ENCODE results near the gene HRAS. TPM values are rescaled to one million over a fixed set of nuclear protein-coding genes. Genes with fewer than 3 reads are reported as not detected.

Gene HRAS
- polyA plus RNA-seq, 4 donors = 39.5 to 57.2 (median 41.2) TPM

DNA sequence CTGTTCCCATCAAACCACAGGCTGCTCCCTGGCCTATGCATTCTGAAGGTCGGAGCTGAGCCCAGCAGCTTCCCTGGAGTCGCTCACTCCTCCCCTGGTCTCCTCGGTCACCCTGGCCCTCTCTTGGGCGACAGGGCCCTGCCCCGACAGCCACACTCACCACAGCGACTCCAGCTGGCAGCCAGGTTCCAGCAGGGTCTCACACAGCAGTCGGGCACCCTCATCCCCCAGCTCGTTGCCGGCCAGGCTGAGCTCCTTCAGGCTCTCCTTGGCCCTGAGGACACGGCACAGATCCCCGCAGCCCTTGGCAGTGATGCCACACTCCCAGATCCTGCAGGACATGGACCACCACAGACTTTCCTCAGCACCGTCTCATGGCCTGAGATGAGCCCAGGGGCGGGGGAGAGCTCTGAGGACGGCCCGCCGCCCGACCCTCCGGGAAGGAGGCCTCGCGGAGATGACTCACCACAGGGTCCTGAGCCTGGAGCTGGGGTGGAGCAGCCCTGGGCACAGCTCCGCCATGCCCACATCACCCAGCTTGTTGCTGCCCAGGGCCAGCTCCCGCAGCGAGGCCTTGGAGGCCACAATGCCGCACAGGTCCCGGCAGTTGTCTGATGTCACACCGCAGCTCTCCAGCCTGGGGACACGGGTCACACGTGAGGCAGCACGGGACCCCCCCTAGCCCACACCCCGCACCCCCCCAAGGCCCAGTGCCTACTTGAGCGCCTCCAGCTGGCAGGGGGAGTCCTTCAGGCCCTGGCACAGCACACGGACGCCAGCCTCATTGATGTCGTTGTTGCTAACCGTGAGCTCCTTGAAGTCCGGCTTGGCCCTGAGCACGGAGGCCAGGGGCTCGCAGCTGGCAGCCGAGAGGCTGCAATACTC, 36.8 kb downstream of the HRAS start:
- DNase-seq (ENCODE audit: low read depth in 4 of 4, low spot score in 3 of 4) = no peak

DNA sequence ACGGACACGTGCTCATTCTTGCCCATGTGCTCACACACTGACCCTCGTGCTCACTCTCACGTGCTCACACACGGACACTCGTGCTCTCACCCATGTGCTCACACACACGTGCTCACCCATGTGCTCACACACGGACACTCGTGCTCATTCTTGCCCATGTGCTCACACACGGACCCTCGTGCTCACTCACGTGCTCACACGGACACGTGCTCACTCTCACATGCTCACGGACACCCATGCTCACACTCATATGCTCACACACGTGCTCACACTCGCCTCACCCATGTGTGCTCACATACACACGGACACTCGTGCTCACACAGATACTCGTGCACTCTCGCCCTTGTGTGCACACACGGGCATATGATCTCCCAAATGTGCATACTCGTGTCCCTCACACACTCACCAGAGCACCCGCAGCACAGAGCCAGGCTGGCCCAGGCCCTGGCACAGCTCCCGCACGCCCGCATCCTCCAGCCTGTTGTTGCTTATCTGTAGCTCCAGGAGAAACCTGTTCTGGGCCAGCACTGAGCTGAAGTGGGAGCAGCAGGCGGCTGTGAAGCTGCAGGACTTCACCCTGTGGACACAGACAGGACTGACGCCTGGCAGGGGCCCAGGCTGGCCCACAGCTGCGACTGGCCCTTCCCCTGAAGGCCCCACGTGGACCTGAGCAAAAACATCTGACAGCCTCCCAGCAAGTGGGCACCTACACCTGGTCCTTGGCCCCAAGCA, 37.6 kb downstream of the HRAS start:
- DNase-seq (ENCODE audit: low read depth in 4 of 4, low spot score in 3 of 4) = no peak

DNA sequence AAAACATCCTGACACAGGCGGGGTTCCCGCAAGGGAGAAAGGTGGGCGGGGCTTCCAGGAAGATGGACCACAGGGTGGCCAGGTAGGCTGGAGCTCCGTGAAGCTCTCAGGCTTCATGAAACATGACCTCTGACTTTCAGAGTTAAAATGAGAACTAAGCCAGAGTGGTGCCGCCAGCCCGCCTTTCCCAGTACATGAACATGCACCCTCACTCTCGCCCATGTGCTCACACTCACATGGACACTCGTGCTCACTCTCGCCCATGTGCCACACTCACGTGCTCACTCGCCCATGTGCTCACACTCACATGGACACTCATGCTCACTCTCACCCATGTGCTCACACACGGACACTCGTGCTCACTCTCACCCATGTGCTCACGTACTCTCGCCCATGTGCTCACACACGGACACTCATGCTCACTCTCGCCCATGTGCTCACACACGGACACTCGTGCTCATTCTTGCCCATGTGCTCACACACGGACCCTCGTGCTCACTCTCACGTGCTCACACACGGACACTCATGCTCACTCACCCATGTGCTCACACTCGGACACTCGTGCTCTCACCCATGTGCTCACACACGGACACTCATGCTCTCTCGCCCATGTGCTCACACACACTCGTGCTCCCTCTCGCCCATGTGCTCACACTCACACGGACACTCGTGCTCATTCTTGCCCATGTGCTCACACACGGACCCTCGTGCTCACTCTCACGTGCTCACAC, 38.4 kb downstream of the HRAS start:
- DNase-seq (ENCODE audit: low read depth in 4 of 4, low spot score in 3 of 4) = no peak

DNA sequence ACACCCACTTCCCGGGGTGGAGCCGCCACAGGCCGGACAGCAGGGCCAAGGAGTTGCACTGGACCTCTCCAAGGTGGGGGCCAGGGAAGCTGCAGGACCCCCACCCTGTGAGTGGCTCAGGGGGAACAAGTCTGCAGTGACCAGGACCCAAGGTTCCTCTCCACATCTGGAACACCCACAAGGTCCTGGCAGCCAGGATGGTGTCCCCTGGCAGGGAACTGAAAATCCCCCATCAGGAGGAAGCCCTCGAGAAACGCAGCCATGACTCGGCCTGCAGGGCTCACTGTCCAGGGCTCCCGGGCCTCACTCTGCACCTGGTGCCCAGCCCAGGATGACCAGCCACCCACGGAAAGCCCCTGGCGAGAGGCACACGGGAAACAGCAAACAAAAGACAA, 39.8 kb downstream of the HRAS start:
- no peak for DNase-seq (ENCODE audit: low read depth in 4 of 4, low spot score in 3 of 4)

DNA sequence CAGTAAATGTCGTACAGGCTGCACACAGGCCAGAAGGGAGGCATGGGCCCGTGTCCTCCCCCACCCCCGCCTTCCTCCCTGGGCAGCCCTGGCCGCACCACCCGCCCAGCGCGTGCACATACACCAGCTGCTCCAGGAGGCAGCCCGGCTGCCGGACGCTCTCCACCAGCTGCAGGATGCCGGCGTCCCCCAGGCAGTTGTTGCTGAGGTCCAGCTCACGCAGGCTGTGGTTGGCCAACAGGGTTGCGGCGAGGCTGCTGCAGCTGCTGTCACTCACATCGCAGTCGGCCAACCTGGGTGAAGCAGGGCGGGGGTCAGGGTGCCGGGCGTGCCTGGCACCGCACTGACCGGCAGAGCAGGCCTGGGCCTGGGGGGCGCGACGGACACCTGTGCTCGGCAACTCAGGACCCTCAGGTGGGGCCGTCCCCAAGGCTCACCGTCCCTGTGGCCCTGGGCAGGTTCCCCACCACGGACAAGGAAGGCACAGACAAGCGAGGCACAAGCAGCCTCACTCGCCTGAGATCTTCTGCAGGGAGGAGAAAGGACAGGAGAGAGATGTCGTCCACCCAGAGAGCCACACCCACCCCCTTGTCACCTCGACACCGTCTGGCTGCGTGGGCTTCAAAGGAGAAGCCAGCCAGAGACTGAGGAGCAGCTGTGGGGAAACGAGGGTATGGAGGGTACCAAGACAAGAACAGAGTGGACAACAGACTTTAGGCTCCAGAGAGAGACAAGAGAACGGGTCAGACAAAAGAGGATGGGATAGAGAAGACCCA, 40.4 kb downstream of the HRAS start:
- no peak for DNase-seq (ENCODE audit: low read depth in 4 of 4, low spot score in 3 of 4)

DNA sequence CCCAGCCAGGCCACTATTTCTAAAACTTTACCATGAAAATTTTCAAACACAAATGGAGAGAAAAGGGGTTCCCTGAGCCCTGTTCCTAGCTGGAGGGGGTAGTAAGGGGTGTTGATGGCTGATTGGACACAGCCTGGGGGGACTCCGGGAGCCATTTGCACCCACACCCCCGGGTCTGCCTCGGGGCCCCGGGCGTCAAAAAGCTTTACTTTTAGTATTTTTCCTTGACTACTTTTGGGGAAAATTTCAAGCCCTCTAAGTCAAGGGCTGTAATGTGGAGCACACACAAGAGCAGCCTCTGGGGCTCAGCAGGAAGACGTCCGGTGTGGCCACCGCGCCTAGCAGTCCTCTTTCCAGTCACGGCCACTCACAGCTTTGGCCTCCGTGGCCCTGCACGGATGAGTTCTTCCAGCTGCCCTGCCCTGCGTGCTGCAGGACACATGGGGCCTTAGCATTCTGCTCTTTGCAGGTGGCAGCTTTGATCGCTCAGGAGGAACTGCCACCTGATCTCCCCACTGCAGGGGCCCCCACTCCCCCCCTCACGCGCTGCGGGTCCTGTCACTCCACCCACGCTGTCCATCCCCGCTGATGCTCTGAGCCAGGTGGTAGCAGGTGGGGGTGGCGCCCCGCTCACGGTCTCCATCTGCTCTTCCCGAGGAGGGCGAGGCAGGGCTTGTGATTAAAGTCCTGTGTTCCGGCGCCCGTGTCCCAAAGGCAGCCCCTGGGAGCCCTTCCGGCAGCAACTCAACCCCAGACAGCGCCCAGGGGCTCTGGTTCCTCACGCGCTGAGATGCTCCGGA, 42.7 kb downstream of the HRAS start:
- DNase-seq (ENCODE audit: low read depth in 4 of 4, low spot score in 3 of 4) = no peak

DNA sequence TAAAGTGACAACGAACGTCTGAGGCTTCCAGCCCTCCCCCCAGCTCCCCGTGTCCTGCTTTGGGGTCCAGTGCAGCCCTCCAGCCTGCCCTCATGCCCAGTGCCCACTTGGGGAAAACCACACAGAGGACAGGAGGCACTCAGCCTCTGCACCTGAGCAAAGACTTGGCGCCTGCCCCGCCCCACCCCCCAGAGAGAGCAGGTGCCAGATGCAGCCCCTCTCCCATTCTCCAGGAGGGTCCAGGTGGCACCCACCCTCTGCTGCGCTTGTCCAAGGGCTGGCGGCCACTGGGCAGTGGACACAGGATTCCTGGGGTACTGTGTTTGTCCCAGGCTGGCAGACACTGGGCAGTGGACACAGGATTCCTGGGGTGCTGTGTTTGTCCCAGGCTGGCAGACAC, 44.0 kb downstream of the HRAS start:
- DNase-seq (ENCODE audit: low read depth in 4 of 4, low spot score in 3 of 4) = no peak

DNA sequence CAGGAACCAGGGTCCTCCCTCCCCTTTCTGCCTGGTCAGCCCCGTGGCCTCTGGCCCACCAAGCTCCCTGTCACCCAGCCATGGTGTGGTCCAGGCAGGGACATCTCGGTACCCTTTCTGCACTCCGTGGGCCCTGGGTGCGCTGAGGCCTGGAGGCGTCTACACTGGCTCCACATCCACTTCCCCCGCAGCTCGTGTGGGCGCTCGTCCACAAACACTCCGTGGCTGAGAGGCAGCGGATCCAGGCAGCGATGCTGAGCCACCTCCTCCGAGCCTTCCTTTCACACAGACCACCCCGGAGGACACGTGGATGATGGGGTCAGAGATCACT, 44.5 kb downstream of the HRAS start:
- no peak for DNase-seq (ENCODE audit: low read depth in 4 of 4, low spot score in 3 of 4)

DNA sequence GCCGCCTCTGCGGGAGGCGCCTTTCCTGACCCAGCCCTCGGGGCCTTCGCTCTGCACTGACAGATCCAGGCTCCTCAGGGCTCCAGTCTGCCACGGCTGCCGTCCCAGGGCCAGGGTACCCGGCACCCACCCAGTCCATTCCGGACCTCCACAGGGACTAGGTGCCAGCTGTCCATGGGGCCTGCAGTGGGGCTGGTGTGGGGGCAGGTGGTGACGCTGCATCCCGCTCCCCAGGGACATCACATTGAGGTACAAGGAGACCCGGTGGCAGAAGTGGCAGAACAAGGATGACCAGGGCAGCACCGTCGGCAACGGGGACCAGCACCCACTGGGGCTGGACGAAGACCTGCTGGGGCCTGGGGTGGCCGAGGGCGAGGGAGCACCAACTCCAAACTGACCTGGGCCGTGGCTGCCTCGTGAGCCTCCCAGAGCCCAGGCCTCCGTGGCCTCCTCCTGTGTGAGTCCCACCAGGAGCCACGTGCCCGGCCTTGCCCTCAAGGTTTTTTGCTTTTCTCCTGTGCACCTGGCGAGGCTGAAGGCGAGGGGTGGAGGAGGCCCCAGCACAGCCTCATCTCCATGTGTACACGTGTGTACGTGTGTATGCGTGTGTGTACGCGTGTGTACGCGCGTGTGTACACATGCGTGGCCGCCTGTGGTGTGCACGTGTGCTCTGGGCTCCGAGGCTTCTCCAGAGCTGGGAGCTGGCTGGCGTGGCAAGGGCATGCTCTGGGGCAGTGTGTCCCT, 45.0 kb downstream of the HRAS start:
- DNase-seq (ENCODE audit: low read depth in 4 of 4, low spot score in 3 of 4) = no peak

DNA sequence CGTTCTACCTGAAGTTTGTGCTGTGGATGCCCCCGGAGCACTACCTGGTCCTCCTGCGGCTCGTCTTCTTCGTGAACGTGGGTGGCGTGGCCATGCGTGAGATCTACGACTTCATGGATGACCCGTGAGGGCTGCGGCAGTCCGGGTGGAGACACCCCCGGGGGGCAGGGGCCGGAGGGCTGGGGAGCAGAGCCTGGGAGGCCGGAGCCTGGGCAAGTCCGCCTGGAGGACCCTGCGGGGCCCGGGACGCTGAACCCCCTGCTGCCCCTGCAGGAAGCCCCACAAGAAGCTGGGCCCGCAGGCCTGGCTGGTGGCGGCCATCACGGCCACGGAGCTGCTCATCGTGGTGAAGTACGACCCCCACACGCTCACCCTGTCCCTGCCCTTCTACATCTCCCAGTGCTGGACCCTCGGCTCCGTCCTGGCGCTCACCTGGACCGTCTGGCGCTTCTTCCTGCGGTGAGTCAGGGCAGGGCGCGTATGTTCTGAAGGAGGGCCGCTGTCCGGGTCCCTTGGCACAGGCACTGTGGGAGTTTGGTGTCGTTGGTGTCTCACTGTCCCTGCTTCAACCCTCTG, 45.7 kb downstream of the HRAS start:
- DNase-seq (ENCODE audit: low read depth in 4 of 4, low spot score in 3 of 4) = no peak

DNA sequence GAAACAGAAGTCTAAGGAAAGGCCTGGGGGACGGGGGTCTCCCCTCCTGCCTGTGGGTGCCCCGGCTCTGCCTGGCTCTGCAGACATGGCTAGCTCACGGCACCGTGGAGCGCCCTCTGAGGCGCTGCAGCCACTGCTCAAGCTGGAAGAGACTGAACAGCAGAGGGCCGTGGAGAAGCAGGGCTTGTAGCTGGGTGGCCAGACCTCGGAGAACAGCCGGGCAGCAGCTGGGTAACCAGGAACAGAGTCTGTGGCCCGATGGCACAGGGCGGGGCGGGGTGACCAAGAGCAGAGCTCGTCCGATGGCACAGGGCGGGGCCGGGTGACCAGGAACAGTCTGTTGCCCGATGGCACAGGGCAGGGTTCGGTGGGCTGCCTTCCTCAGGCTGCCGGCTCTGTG, 46.4 kb downstream of the HRAS start:
- no peak for DNase-seq (ENCODE audit: low read depth in 4 of 4, low spot score in 3 of 4)

DNA sequence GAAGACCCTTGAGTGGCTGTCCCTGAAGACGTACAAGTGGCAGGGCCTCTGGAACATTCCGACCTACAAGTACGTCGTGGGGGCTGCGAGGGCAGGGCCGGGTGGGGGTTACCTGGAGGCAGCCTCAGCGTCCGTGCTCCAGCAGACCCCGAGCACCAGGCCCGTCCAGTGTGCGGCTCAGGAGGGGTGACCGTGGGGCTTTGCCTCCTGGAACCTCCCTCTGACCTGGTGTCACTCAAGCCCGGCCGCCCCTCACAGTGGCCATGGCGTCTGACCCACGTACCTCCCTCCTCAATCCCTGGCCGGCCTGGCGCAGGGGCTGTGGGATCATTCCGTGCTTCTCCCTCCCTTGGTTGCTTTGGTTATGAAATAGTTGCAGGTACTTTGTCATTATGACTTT, 46.8 kb downstream of the HRAS start:
- no peak for DNase-seq (ENCODE audit: low read depth in 4 of 4, low spot score in 3 of 4)

DNA sequence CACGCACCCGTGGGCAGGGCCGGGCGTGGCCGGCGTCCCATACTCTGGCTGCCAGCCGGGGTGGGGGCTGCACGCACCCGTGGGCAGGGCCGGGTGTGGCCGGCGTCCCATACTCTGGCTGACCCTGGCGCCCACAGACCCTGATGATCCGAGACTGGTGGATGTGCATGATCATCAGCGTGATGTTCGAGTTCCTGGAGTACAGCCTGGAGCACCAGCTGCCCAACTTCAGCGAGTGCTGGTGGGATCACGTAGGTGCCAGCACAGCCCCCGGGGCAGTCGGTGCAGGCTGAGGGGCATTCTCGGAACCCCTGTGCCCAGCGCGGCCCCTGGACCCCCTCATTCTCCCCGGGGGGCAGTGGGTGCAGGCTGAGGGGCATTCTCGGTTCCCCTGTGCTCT, 47.3 kb downstream of the HRAS start:
- no peak for DNase-seq (ENCODE audit: low read depth in 4 of 4, low spot score in 3 of 4)

DNA sequence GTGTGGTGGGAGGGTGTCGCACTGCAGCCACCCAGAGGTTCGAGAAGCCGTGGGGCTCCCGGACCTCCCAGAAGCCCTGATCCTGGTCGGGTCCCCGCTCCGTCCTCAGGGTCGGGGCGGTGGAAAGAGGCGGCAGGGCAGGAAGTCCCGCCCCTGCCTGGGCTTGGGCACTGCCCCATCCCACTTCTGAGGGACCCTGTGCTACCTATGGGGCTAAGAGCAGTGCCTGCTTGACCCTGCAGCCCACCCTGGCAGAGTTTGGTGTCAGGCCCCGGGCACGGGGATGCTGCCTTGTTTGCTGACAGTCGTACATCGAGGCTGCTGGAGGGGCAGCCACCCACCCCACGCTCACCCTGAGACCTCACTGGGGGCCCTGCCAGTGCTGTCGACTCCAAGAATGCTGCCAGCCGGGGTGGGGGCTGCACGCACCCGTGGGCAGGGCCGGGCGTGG, 47.8 kb downstream of the HRAS start:
- DNase-seq (ENCODE audit: low read depth in 4 of 4, low spot score in 3 of 4) = no peak

DNA sequence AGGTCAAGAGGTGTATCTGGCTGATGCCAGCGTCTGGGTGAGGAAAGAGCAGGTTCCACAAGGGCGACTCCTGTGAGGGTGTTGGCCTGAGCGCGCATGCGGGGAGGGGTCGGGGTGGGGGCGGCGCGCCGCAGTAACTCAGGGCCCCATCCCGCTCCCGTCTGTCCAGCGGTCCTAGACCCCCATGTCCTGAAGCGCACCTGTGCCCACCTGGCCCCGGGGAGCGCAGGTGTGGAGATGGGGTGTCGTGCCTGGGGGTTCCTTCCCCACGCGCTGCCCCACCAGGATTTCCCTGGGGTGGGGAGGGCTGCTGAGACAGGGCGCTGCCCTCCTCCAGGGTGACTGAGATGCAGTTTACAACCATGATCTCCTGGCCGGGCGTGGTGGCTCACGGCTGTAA, 49.2 kb downstream of the HRAS start:
- no peak for DNase-seq (ENCODE audit: low read depth in 4 of 4, low spot score in 3 of 4)

DNA sequence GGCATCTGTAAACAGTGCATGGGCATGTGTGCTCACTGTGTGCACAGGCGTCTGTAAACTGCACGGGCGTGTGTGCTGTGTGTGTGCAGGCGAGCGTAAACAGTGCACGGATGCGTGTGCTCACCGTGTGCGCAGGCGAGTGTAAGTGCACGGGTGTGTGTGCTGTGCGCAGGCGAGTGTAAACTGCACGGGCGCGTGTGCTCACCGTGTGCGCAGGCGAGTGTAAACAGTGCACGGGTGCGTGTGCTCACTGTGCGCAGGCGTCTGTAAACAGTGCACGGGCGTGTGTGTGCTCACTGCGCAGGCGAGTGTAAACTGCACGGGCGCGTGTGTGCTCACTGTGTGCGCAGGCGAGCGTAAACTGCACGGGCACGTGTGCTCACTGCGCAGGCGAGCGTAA, 50.8 kb downstream of the HRAS start:
- DNase-seq (ENCODE audit: low read depth in 4 of 4, low spot score in 3 of 4) = no peak
